COLO668 (cell line): ENCODE results near the gene PPP6R1.
A peak's percentile ranks its signal among the peaks of the same experiment; 100 is the strongest.

ENCODE experiments used
- DNase-seq: peaks from one replicate; lab custom pipeline; 2025; ENCODE audit not compliant: unreplicated experiment; lab: John Stamatoyannopoulos, UW

Gene PPP6R1

GRCh38 chr19:55279770-55280643 lies 21.2 kb upstream of the PPP6R1 start, which contains the start of gene HSPBP1:
TSS of gene HSPBP1 (minus strand) at chr19:55280110. CDS start at chr19:55279608, 502 bp downstream.
- peak; percentile 94 for DNase-seq

GRCh38 chr19:55279340-55279739 lies 20.5 kb upstream of the PPP6R1 start:
- no peak for DNase-seq

- no peak for DNase-seq
Observed at GRCh38 chr19:55278391-55279135, 19.7 kb upstream of the PPP6R1 start.

- DNase-seq, result no peak
Observed at GRCh38 chr19:55277494-55277893, 18.7 kb upstream of the PPP6R1 start.

- no peak for DNase-seq
Observed at GRCh38 chr19:55276720-55277430, 18.1 kb upstream of the PPP6R1 start.

- no peak for DNase-seq
Observed at GRCh38 chr19:55275851-55276719, 17.3 kb upstream of the PPP6R1 start.

- DNase-seq, result no peak
Observed at GRCh38 chr19:55273978-55274707, 15.3 kb upstream of the PPP6R1 start.

GRCh38 chr19:55272142-55272541 lies 13.3 kb upstream of the PPP6R1 start:
- no peak for DNase-seq

- no peak for DNase-seq
Observed at GRCh38 chr19:55270172-55270942, 11.5 kb upstream of the PPP6R1 start.

- DNase-seq, result no peak
Observed at GRCh38 chr19:55269299-55269698, 10.5 kb upstream of the PPP6R1 start.

GRCh38 chr19:55266840-55267239 lies 8.0 kb upstream of the PPP6R1 start:
- no peak for DNase-seq

- no peak for DNase-seq
Observed at GRCh38 chr19:55266404-55266803, 7.6 kb upstream of the PPP6R1 start.

- DNase-seq, result no peak
Observed at GRCh38 chr19:55265723-55266386, 7.0 kb upstream of the PPP6R1 start.

- DNase-seq, result no peak
Observed at GRCh38 chr19:55265173-55265572, 6.4 kb upstream of the PPP6R1 start.

GRCh38 chr19:55264531-55264930 lies 5.7 kb upstream of the PPP6R1 start:
- no peak for DNase-seq

GRCh38 chr19:55262359-55262758 lies 3.5 kb upstream of the PPP6R1 start:
- DNase-seq, result no peak

GRCh38 chr19:55261671-55262126 lies 2.9 kb upstream of the PPP6R1 start:
- no peak for DNase-seq

- DNase-seq, result no peak
Observed at GRCh38 chr19:55259540-55260210, 858 bp upstream of the PPP6R1 start.
